Stimulated activated CD4-positive, alpha-beta T cell treated with anti-CD3 and anti-CD28 coated beads, Interleukin-15, amount 100 ng/mL, for 24 hours (primary cell): ENCODE results near the gene TCF12.
A peak's percentile ranks its signal among the peaks of the same experiment; 100 is the strongest.

ENCODE experiments used
- DNase-seq: peaks from one replicate; pipeline ENCODE4 v3.0.0-alpha.2; 2020

The TCF12 gene

DNA sequence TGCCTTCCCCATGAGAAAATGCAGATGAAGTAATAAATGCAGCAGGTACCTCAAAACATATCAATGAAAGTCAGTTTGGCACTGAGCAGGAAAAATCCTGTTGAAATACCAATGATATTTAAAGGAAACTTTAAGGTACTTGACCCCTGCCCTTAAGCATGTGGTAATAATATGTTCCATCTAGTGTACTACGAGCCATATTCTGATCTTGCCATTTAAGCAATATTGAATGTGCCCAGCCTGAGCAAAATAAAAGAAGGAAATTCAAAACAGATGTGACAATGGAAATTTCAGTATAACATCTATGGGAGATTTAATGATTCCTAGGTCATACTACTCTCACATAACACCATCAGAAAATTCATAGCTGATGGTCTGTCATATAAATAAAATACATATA lies 266.1 kb downstream of the TCF12 start:
- DNase-seq: no peak

DNA sequence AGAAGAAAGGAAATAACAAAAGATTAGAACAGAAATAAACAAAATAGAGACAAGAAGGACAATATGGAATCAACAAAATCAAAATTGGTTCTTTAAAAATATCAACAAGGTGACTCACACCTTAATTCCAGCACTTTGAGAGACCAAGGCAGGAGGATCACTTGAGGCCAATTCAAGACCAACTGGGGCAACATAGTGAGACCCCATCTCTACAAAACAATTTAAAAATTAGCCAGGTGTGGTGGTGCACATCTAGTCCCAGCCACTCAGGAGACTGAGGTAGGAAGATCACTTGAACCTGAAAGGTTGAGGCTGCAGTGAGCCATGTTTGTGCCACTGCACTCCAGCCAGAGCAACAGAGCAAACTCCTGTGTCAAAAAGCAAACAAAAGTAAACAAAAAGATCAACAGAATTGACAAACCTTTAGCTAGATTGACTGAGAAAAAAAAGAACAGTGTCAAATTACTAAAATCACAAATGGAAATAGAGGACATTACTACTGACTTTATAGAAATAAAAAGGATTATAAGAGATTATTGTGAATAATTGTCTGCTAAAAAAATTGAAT lies 267.1 kb downstream of the TCF12 start:
- DNase-seq: no peak

GRCh38 chr15:57189466-57189865 lies 271.0 kb downstream of the TCF12 start:
- no peak for DNase-seq

GRCh38 chr15:57190208-57190607 lies 271.8 kb downstream of the TCF12 start:
- DNase-seq: no peak

GRCh38 chr15:57193161-57193560 lies 274.7 kb downstream of the TCF12 start:
- no peak for DNase-seq

DNA sequence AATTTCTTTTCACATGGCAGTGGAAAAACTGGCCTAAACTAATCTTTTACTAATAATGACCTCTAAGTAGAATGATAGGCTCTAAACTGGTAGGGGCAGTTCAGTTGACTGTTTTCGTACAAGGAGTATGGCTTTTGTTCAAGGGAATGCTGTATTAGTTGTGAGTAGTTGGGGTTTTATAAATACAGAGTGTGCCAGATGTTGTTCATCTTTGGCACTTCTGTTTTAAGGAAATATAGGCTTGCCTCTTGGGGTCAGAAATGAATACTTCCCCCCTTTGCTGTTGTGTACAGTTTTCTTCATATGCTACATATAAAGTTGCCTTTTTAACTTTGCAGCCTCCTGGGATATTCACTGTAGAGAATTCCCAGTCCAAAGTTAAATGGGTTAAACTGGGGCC lies 276.9 kb downstream of the TCF12 start:
- no peak for DNase-seq

DNA sequence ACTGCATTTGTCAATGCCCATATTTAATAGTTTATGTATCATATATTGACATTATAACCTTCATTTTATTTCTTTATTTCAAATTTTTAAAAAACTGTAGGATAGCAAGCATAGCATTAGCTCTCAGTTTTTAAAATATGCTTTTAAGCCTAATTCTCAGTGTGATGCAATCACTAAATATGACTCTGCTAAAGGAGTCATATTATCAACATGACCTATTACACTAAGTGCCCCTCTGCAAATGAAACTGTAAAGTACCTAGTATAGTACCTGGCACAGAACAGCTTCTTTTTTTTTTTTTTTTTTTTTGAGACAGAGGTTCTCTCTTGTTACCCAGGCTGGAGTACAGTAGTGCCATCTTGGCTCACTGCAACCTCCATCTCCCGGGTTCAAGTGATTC lies 278.4 kb downstream of the TCF12 start:
- no peak for DNase-seq

GRCh38 chr15:57198131-57198530 lies 279.7 kb downstream of the TCF12 start:
- no peak for DNase-seq

DNA sequence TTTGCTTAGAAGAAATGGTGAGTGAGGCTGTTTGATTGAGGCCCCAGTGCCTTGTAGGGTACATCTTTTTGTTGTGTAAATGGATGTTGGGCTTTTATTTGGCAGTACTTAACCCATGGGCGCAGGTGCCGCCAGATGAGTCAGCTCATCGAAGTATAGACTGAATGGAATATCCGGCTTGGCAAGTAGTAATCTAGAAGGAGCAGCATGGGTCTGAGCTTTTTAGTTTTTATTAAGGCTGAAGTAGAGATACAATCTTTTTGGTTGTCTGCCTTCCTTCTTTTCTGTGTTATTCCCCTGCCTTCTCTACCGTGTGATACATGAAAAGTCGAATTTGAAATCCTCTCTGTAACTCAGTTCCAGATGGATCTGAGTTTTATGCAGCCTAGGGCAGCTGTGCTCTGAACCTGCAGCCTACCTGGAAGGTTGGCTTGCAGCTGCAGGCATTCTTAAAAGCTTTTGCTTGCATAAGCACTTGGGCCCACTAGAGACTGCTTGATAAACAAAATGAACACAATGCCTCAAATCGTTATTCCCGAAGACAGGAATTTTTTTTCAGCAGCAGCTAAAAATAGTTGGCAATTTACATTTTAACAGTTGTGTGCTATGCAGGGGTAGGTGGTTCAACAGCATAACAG lies 280.3 kb downstream of the TCF12 start:
- no peak for DNase-seq

DNA sequence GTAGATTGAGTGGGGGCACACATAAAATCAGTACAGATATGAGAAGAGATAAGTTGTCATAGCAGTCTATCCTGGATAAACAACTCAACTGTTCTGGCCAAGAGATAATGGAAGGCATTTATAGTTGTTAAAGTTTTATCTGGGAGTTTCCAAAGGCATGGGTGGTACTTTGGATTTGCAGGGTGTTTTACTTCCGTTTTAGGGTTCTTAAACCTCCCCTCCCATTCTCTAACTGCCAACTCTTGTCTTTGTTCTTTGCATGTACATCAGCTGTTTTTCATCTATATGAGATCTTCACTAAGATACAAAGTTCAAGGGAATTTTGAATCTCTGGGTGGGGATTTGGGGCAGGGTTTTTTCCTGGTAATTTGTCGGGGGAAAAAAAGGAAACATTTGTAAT lies 283.1 kb downstream of the TCF12 start:
- no peak for DNase-seq

DNA sequence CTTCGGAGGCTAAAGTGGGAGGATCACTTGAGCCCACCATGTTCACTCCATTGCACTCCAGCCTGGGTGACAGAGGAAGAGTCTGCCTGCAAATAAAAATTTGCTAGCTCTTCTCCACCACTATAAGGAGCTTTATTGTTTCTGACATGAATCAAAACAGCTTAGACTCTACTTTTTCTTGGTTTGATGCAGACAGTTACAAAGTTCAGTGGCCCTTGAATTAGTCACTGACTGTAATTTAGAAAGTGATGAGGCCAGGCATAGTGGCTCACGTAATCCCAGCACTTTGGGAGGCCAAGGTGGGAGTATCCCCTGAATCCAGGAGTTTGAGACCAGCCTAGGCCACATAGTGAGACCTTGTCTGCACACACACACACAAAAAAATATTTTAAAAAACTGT lies 285.5 kb downstream of the TCF12 start:
- DNase-seq: no peak

DNA sequence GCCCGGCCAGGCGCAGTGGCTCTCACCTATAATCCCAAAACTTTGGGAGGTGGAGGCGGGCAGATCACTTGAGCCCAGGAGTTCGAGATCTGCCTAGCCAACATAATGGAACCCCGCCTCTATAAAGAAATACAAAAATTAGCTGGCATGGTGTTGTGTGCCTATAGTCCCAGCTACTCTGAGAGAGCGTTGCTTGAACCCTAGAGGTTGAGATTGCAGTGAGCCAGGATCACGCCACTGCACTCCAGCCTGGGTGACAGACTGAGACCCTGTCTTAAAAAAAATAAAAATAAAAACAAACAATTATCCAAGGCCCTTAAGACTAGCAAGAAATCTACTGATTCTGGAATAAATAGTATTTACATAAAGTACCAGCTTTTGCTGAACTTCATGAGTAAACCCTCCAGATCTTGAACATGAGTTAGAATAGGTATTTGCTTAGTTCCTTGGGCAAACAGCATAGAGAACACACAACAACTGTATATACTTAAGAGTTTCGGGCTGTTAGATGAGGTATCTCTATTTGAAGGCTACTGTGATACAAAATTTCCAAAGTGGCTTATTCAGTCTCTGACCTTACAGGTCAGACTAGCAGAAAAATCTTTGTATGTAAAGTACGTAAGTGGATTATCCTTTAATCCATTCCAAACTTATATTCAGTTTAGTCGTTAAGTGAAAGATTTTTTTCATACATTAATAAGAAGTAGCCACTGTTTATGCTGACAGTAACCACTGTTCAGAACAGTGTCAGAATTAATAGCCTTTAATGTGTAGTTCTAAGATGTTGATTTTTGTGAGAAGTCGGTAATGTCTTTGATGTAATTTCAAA lies 286.8 kb downstream of the TCF12 start:
- no peak for DNase-seq

GRCh38 chr15:57205996-57206395 lies 287.6 kb downstream of the TCF12 start:
- no peak for DNase-seq

GRCh38 chr15:57213862-57214261 lies 295.4 kb downstream of the TCF12 start:
- DNase-seq: no peak

GRCh38 chr15:57215326-57215725 lies 296.9 kb downstream of the TCF12 start:
- no peak for DNase-seq

- DNase-seq: no peak
Observed at GRCh38 chr15:57215881-57216280, 297.4 kb downstream of the TCF12 start.

- peak; percentile 11 for DNase-seq
Observed at GRCh38 chr15:57216288-57216687, 297.8 kb downstream of the TCF12 start.

GRCh38 chr15:57217778-57218598 lies 299.5 kb downstream of the TCF12 start:
- no peak for DNase-seq

DNA sequence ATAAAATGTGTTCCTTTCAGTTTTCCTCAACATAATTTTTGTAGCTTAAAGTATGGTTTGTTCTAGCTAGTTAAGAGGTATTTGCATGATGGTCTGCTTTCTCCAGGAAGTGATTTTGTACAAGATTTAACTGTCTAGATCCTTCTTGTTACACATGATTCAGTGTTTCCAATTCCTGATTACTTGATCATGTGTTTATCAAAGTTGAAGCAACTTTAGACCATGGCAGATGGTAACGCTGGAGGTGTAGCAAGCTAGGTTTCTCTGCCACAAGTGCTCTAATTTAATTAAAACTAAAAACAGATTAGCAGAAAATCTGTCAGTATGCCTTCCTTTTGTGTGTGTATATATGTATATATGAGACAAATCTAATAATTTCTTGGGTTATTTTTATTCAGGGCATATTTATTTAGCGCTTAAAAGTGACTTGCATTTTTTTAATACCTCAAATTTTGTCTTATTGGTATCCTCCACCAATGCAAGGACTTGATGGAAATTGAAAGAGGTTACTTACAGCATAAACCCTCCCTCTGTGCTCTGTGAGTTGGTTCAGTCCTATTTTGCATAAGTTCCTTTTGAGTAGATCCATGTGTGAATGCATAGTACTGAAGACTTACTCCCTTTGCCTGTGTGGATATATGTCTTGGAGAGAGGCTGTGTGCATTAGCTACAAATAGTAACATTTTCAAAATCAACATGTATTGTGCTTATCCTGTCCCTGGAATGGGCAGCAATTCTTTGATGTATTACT lies 300.6 kb downstream of the TCF12 start:
- no peak for DNase-seq

DNA sequence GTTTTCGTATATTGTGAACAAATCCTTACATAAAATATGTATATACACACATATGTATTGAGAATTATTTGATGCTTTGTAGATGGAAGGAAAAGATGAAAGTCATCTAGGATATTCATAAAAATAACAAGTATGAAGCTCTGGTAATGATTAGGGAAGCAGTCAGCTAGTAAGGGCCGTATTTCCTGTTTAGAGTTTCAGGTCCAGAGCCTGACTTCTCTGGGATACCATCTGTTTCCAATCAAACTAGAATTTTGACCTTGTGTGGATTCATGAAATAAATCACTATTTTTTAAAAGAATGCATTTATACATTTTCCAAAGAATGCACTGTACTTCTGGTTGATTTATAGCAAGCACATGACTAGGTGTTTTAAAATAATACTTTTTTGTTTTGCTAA lies 301.8 kb downstream of the TCF12 start:
- no peak for DNase-seq

GRCh38 chr15:57221134-57221533 lies 302.7 kb downstream of the TCF12 start:
- no peak for DNase-seq

DNA sequence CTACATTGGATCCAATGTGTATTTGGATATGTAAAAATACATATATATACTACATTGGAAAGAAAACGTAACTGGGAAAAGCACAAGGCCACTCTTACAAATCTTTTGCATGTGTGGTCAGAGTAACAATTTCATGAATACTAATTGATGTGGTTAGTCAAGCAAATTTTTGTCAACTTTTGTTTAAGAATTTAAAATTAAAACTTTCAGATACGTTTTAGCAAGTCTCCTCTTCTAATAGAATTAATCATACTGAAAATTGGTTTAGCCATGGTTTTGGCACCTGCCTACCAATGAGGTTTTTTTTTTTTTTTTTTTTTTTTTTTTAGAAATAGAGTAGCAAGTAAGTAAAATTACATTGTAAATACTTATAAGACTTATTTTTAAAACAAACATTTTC lies 304.9 kb downstream of the TCF12 start:
- DNase-seq: no peak

GRCh38 chr15:57223887-57224286 lies 305.4 kb downstream of the TCF12 start:
- DNase-seq: no peak
